ENCODE measurements around the gene PCSK9. TPM values are rescaled to one million over a fixed set of nuclear protein-coding genes. Genes with fewer than 3 reads are reported as not detected.
"Not testable (repeated sequence)": the region's sequence is repeated elsewhere in the genome, so short reads cannot be mapped to it uniquely, and the experiment has no call there.

The PCSK9 gene
- total RNA-seq, 1 donor from 2014 or later, result 4.1 TPM

- DNase-seq, result no peak
These were observed 42.0 kb downstream of the PCSK9 start for GRCh38 chr1:55081188-55081904.

GRCh38 chr1:55081905-55082296, 42.6 kb downstream of the PCSK9 start:
- no peak for DNase-seq

- no peak for DNase-seq
These were observed 44.9 kb downstream of the PCSK9 start for GRCh38 chr1:55084257-55084656.

DNA sequence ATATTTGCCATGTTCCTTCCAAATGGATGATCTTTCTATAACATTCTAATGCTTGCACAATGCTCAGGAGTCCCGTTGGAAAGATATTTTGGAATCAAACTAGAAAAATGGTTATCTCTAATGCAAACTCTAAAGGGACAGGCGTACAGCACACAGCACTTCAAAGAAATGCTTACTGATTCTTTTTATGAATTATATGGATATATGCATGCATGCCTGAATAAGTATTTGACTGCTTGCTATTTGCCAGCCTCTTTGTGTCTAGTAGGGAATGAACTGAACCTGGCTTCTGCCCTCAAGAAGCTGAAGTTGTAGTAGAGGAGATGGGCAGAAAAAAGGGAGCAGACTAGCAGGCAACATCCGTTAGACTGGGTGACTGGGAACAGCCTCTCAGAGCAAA, 48.1 kb downstream of the PCSK9 start:
- no peak for DNase-seq

- DNase-seq, result no peak
These were observed 49.1 kb downstream of the PCSK9 start for GRCh38 chr1:55088413-55088812.

GRCh38 chr1:55089683-55090082, 50.3 kb downstream of the PCSK9 start:
- no peak for DNase-seq

GRCh38 chr1:55092475-55092874, 53.1 kb downstream of the PCSK9 start:
- no peak for DNase-seq

GRCh38 chr1:55095095-55095494, 55.7 kb downstream of the PCSK9 start:
- no peak for DNase-seq

DNA sequence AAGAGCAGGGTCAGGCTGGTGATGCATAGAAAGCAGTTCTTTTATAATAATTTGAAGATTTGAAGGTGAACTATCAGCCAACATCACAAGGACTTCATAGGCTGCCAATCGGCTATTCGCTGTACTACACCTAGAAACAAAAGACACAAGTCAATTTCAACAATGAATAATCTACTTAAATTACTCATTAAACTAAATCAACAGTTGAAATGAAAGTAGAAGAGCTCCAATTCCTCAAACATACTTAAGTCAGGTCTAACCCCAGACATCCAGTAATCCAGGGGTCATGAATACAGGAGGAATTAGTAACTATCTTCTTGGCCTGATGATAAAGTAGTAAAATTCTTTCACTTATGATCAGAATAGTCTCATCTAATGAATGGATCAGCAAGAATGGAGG, 64.5 kb downstream of the PCSK9 start:
- no peak for DNase-seq

DNA sequence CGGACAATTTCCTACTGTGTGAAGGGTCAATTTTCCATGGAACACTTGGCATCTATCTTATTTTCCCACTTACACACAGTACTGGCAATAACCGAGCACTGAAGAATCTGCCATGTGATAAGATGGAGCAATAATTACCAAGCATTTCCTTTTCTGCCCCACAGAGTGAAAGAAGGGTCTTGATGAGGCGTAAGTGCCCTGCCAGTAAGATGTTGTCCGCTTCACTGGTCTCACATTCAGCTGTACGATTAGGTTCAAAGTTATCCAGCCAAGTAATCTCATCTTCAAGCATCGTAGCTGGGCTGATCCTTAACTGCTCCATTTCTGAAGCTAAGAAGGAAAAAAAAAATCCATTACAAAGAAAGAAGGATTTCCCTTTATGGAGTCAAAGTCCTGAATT, 67.8 kb downstream of the PCSK9 start:
- no peak for DNase-seq

DNA sequence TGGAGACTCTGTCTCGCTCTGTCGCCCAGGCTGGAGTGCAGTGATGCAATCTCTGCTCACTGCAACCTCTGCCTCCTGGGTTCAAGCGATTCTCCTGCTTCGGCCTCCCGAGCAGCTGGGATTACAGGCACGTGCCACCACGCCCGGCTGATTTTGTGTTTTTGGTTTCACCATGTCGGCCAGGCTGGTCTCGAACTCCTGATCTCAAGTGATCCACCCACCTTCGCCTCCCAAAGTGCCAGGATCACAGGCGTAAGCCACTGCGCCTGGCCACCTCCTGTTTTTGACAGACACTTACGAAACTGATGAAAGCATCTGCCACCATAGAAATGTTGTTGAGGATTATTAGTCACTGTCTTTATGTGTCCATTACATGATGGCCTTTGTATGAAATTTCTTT, 69.7 kb downstream of the PCSK9 start:
- not testable (repeated sequence) for DNase-seq

Other genes with a start within 250 kb of the PCSK9 start
- gene TTC22, start 238.2 kb upstream of the PCSK9 start, total RNA-seq, result 0.16 TPM
- 40.7 TPM for gene DHCR24, start 152.4 kb upstream of the PCSK9 start, total RNA-seq
- gene TMEM61, start 58.9 kb upstream of the PCSK9 start, total RNA-seq, result 0.16 TPM
- gene BSND, start 40.6 kb upstream of the PCSK9 start, total RNA-seq, result not detected
- 93.9 TPM for gene USP24, start 175.8 kb downstream of the PCSK9 start, total RNA-seq

Data from occipital lobe (tissue), 2 donors.